Panc1 (cell line): ENCODE measurements around the gene IGF1R.

Experiments
- CTCF ChIP-seq: fragments of 450-650 bp; IDR thresholded peaks from 2 replicates; pipeline ENCODE4 v1.5.1; 2017; ENCODE audit warnings: mild to moderate bottlenecking
- POLR2AphosphoS5 ChIP-seq: IDR thresholded peaks from 2 replicates; pipeline ENCODE4 v1.6.1; 2012; ENCODE audit warnings: mild to moderate bottlenecking, low read depth, low read length, moderate library complexity
- REST ChIP-seq, 2 experiments: IDR thresholded peaks; 2 replicates each; pipeline ENCODE4 v1.6.1; 2011 to 2012; ENCODE audit warnings: low read depth in 2 of 2, control low read depth in 1 of 2, low read length in 1 of 2, mild to moderate bottlenecking in 1 of 2, moderate library complexity in 1 of 2; ENCODE audit not compliant: insufficient read depth in 1 of 2
- SIN3A ChIP-seq: IDR thresholded peaks from 2 replicates; pipeline ENCODE4 v1.6.1; 2012; ENCODE audit warnings: low read depth, mild to moderate bottlenecking, low read length, moderate library complexity, borderline replicate concordance; ENCODE audit not compliant: insufficient read depth
- TCF7L2 ChIP-seq: IDR thresholded peaks from 2 replicates; pipeline ENCODE4 v1.6.1; 2011; ENCODE audit warnings: mild to moderate bottlenecking, low read depth, low read length, inconsistent platforms

- no peak for TF ChIP-seq CTCF
- TF ChIP-seq TCF7L2, result no peak
- TF ChIP-seq POLR2AphosphoS5, result no peak
- TF ChIP-seq REST (IDR thresholded peaks at IDR 0.05; ENCODE audit: insufficient read depth in 1 of 2, low read depth in 2 of 2, low read length in 1 of 2), result no peak
- no peak for TF ChIP-seq SIN3A
Measured at GRCh38 chr15:98720031-98720430, 71.7 kb downstream of the IGF1R start.
